Aorta (tissue), 5 donors: ENCODE data around the gene TP53TG3D. TPM values are rescaled to one million over a fixed set of nuclear protein-coding genes. Genes with fewer than 3 reads are reported as not detected.
"Not testable (repeated sequence)": the region's sequence is repeated elsewhere in the genome, so short reads cannot be mapped to it uniquely, and the experiment has no call there.

Experiments used
- ATAC-seq: fragments of 200-7000 bp; cut with Tn5 transposase; one replicate; pipeline ENCODE4 v1.9.1; 2022; ENCODE audit warnings: moderate library complexity; ENCODE audit not compliant: low FRiP score
- DNase-seq, 2 donors: peaks; one replicate each; pipeline ENCODE4 v3.0.0-alpha.2; 2020
- H3K27ac ChIP-seq, 2 donors: one replicate each; pipeline ENCODE4 v1.5.1; 2013; ENCODE audit warnings: low read length in 2 of 2, mild to moderate bottlenecking in 2 of 2, moderate library complexity in 2 of 2, control low read depth in 1 of 2, inconsistent platforms in 1 of 2, low read depth in 1 of 2
- H3K27me3 ChIP-seq, 2 donors: one replicate each; pipeline ENCODE4 v1.6.1; 2013; ENCODE audit warnings: control low read depth in 1 of 2, low read length in 1 of 2, mild to moderate bottlenecking in 1 of 2, moderate library complexity in 1 of 2; ENCODE audit not compliant: insufficient read depth in 2 of 2, control insufficient read depth in 1 of 2
- H3K36me3 ChIP-seq, 2 donors: one replicate each; pipeline ENCODE4 v1.6.1; 2013; ENCODE audit warnings: control low read depth in 1 of 2, low read length in 1 of 2, mild to moderate bottlenecking in 1 of 2; ENCODE audit not compliant: insufficient read depth in 2 of 2, control insufficient read depth in 1 of 2
- H3K4me1 ChIP-seq, 2 donors: one replicate each; pipeline ENCODE4 v1.6.1; 2013; ENCODE audit warnings: low read length in 2 of 2, control low read depth in 1 of 2, mild to moderate bottlenecking in 1 of 2, moderate library complexity in 1 of 2; ENCODE audit not compliant: insufficient read depth in 2 of 2, control insufficient read depth in 1 of 2
- H3K4me3 ChIP-seq, 2 donors: one replicate each; pipeline ENCODE4 v1.5.1; 2013; ENCODE audit warnings: low read length in 2 of 2, control low read depth in 1 of 2, mild to moderate bottlenecking in 1 of 2
- H3K9me3 ChIP-seq: one replicate; pipeline ENCODE4 v1.6.1; 2013; ENCODE audit warnings: mild to moderate bottlenecking, low read length; ENCODE audit not compliant: control insufficient read depth
- WGBS, 2 donors: extraction: QIAGEN DNeasy Blood & Tissue Kit; methylation state at CpG; one replicate each; pipeline ENCODE4 v1.1.7; 2013; 5-methylcytosine and 5-hydroxymethylcytosine counted together
- intact Hi-C, 2 donors: fragments of 100-400 bp; cut with DNase I; formaldehyde crosslinking; loops; one replicate each; pipeline versions ENCODE4 v1.14.2 to v1.15.0; 2022
- polyA plus RNA-seq, 2 donors: library from polyadenylated mRNA; stranded (reverse); fragments of 200-250 nt; gene quantifications; one replicate each; pipeline ENCODE4 v1.2.3, GENCODE V29; 2013
- total RNA-seq, 2 donors: library from RNA; stranded (reverse); fragmentation: NEBNext Ultra II Directional; extraction: Animal tissue kit (Norgen Biotek cat#: 25700); gene quantifications; one replicate each; pipeline ENCODE4 v1.2.1, GENCODE V29; 2021
- donor health status: healthy with polysubstance abuse.
- donor health status: Bipolar disorder and iron deficiency.
- donor health status: DM: no; HTN: no; CAD: no.
- donor health status: DM: no; HTN: no; CAD: no.
- donor health status: DM: yes; HTN: yes; CAD: no.

Gene TP53TG3D
- total and polyA plus RNA-seq, 4 donors, result 0.50 to 1.7 TPM; not detected in 2

DNA sequence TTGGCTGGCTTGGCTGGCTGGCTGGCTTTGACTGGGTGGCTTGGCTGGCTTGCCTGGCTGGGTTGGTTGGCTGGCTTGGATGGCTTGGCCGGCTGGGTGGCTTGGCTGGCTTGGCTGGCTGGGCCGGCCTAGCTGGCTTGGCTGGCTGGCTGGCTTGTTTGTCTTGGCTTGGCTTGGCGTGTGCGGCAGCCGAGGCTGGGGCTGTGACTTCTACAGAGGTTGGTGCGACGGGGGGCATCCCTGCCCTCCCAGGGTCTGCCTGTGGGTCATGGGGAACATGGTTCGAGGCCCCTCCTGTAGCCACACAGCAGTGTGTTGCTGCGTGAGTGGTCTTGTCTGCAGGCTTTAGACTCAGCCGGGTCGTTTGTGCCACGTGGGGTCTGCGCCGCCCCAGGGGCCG lies 33.1 kb downstream of the TP53TG3D start:
- 88 to 98% methylated on average over 6 to 8 of the region's 15 CpGs for WGBS, 2 donors
- H3K4me3 ChIP-seq, H3K36me3 ChIP-seq, H3K27me3 ChIP-seq, H3K4me1 ChIP-seq, H3K27ac ChIP-seq, H3K9me3 ChIP-seq, intact Hi-C loops, ATAC-seq: not testable (repeated sequence)
- peak in 1 of 2 donors; percentile 62 for DNase-seq

DNA sequence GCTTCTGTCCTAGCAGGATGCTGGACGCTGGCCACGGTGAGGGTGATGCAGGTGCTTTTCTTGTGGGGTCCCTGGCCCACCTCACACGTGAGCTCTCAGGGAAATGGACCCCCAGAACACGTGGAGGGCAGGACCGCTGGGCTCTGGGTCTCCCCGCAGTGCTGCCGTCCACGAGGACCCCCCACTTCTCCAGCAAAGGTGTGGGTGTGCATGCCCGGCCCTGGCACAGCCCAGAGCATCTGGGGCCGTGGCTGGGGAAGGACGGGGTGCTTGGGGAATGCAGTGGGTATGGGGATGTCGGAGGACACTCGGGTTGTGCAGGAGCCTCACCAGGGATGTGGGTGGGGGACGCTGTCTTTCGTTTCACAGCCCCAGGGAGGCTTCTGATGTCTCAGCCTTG lies 34.7 kb downstream of the TP53TG3D start:
- ATAC-seq, result not testable (repeated sequence)
- DNase-seq, result peak in 1 of 2 donors; percentile 47

DNA sequence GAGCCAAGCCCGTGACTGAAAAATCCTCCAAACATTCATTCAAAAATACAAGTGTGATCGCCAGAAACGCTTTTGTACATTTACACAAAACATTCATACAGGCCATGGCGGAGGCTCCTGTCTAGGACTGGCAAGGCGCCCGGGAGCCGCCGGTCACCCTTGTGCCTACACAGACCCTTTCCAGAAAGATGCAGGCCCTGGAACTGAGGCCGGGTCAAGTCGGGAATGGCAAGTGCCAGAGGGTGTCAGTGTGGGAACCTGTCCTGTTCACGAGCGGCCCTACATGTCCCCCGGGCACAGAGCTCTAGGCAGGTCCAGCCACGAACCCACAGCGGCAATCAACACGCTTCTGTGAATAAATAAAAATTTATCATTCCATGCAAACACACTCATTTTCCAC lies 36.1 kb downstream of the TP53TG3D start:
- H3K27ac ChIP-seq, H3K9me3 ChIP-seq, H3K27me3 ChIP-seq, intact Hi-C loops, H3K36me3 ChIP-seq, H3K4me1 ChIP-seq, H3K4me3 ChIP-seq, ATAC-seq: not testable (repeated sequence)
- 82 to 93% methylated on average over 5 to 8 of the region's 16 CpGs for WGBS, 2 donors
- DNase-seq, result peak in 1 of 2 donors; percentile 17

More for the DNA sequence above, 34.7 kb downstream of the TP53TG3D start:
- intact Hi-C loops, H3K4me1 ChIP-seq, H3K27ac ChIP-seq, H3K36me3 ChIP-seq, H3K4me3 ChIP-seq, H3K27me3 ChIP-seq, H3K9me3 ChIP-seq: not testable (repeated sequence)
- WGBS, 2 donors, result 72 to 79% methylated on average over 12 to 14 of the region's 15 CpGs

DNA sequence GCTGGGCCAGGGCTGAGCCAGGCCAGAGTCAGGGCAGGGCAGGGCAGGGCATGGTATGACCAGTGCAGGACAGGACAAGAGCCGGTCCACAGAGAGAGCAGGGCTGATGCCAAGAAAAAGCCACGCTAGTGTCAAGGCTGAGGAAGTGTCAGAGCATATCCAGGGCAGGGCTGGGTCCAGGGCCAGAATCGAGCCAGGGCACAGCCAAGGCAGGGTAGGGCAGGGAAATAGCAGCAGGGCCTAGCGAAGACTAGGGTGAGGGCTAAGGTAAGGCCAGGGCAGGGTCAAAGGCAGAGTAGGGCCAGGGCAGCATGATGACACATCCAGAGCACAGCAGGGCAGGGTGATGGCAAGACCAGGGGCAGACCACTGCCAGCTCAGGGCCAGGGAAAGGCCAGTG lies 49.7 kb downstream of the TP53TG3D start:
- not testable (repeated sequence) for ATAC-seq
- no CpG with 5 or more reads among the region's 4 CpGs for WGBS, 2 donors

More for the DNA sequence above, 49.7 kb downstream of the TP53TG3D start:
- H3K4me1 ChIP-seq, H3K36me3 ChIP-seq, H3K4me3 ChIP-seq, DNase-seq, H3K27me3 ChIP-seq, intact Hi-C loops, H3K27ac ChIP-seq, H3K9me3 ChIP-seq: not testable (repeated sequence)
